CD14-positive monocyte (primary cell): Measurements from ENCODE around the gene CLDN22. TPM values are rescaled to one million over a fixed set of nuclear protein-coding genes. Genes with fewer than 3 reads are reported as not detected.
A peak's percentile ranks its signal among the peaks of the same experiment; 100 is the strongest.

ENCODE experiments used
- DNase-seq, 3 donors: peaks; one replicate each; pipeline ENCODE4 v3.0.0-alpha.2; 2011 to 2022
- H2AFZ ChIP-seq: 2 replicates; pipeline ENCODE4 v1.6.0; 2012; ENCODE audit warnings: mild to moderate bottlenecking, low read depth, low read length, inconsistent platforms; ENCODE audit not compliant: insufficient read depth, poor library complexity, severe bottlenecking
- H3K27ac ChIP-seq, 2 donors: 1 replicate in 1 of 2; 2 replicates in 1 of 2; pipeline ENCODE4 v1.5.1; 2012 to 2013; ENCODE audit warnings: low read length in 2 of 2, control low read depth in 1 of 2, inconsistent platforms in 1 of 2, low read depth in 1 of 2, mild to moderate bottlenecking in 1 of 2
- H3K27me3 ChIP-seq, 2 donors: one replicate each; pipeline versions ENCODE4 v1.6.0 to v1.6.1; 2011 to 2013; ENCODE audit warnings: low read length in 2 of 2; ENCODE audit not compliant: control insufficient read depth in 2 of 2, insufficient read depth in 2 of 2
- H3K36me3 ChIP-seq, 2 donors: replicated peaks in 1 of 2; 1 replicate in 1 of 2; 2 replicates in 1 of 2; pipeline versions ENCODE4 v1.5.1 to v1.6.1; 2012 to 2013; ENCODE audit warnings: low read length in 2 of 2, control low read depth in 1 of 2, inconsistent platforms in 1 of 2, mild to moderate bottlenecking in 1 of 2; ENCODE audit not compliant: insufficient read depth in 2 of 2, control insufficient read depth in 1 of 2
- H3K4me1 ChIP-seq, 2 donors: 1 replicate in 1 of 2; 2 replicates in 1 of 2; pipeline versions ENCODE4 v1.5.1 to v1.6.1; 2012 to 2013; ENCODE audit warnings: low read length in 2 of 2, control low read depth in 1 of 2, inconsistent platforms in 1 of 2, mild to moderate bottlenecking in 1 of 2, moderate library complexity in 1 of 2; ENCODE audit not compliant: insufficient read depth in 2 of 2, control insufficient read depth in 1 of 2
- H3K4me2 ChIP-seq: replicated peaks from 2 replicates; pipeline ENCODE3; 2012; ENCODE audit warnings: low read length, moderate library complexity, mild to moderate bottlenecking; ENCODE audit not compliant: poor library complexity, severe bottlenecking; ENCODE audit errors: extremely low read depth
- H3K4me3 ChIP-seq, 3 experiments: fragments of 200-600 bp in 1 of 3; sonication (generic) in 1 of 3; replicated peaks in 1 of 3; 1 replicate in 2 of 3; 2 replicates in 1 of 3; pipeline ENCODE4 v1.5.1; 2011 to 2013; ENCODE audit warnings: low read length in 3 of 3, mild to moderate bottlenecking in 3 of 3, control low read depth in 2 of 3, low read depth in 2 of 3, inconsistent platforms in 1 of 3, moderate library complexity in 1 of 3
- H3K79me2 ChIP-seq: 2 replicates; pipeline ENCODE4 v1.6.0; 2012; ENCODE audit warnings: mild to moderate bottlenecking, control low read depth, inconsistent platforms, low read length, moderate library complexity; ENCODE audit not compliant: insufficient read depth
- H3K9ac ChIP-seq: 2 replicates; pipeline ENCODE4 v1.6.0; 2017; ENCODE audit warnings: low read length, mild to moderate bottlenecking; ENCODE audit not compliant: insufficient read depth, poor library complexity, severe bottlenecking
- H3K9me3 ChIP-seq, 2 donors: replicated peaks in 1 of 2; 1 replicate in 1 of 2; 2 replicates in 1 of 2; pipeline versions ENCODE4 v1.5.1 to v1.6.1; 2012 to 2013; ENCODE audit warnings: low read length in 2 of 2, control low read depth in 1 of 2; ENCODE audit not compliant: control insufficient read depth in 1 of 2, insufficient read depth in 1 of 2
- H4K20me1 ChIP-seq: 2 replicates; pipeline ENCODE4 v1.6.0; 2012; ENCODE audit warnings: mild to moderate bottlenecking, low read length, control low read depth, moderate library complexity; ENCODE audit not compliant: insufficient read depth
- H3K27ac Mint-ChIP-seq, 7 donors: one replicate each; pipeline ENCODE4 v1.8.0; 2020; ENCODE audit warnings: mild to moderate bottlenecking in 7 of 7, mixed read lengths in 7 of 7, moderate library complexity in 6 of 7, inconsistent platforms in 2 of 7
- H3K27me3 Mint-ChIP-seq, 3 donors: one replicate each; pipeline ENCODE4 v1.8.0; 2021 to 2022; ENCODE audit warnings: low read depth in 3 of 3, mild to moderate bottlenecking in 3 of 3, mixed read lengths in 3 of 3, moderate library complexity in 3 of 3, inconsistent platforms in 1 of 3
- H3K36me3 Mint-ChIP-seq, 2 donors: one replicate each; pipeline ENCODE4 v1.8.0; 2020; ENCODE audit warnings: mixed read lengths in 2 of 2, inconsistent platforms in 1 of 2, mild to moderate bottlenecking in 1 of 2
- H3K4me1 Mint-ChIP-seq: one replicate; pipeline ENCODE4 v1.8.0; 2020; ENCODE audit warnings: mild to moderate bottlenecking, mixed read lengths
- H3K4me3 Mint-ChIP-seq, 2 donors: one replicate each; pipeline ENCODE4 v1.8.0; 2020; ENCODE audit warnings: mild to moderate bottlenecking in 2 of 2, mixed read lengths in 2 of 2, moderate library complexity in 1 of 2
- H3K9me3 Mint-ChIP-seq, 7 donors: one replicate each; pipeline ENCODE4 v1.8.0; 2020 to 2022; ENCODE audit warnings: mixed read lengths in 7 of 7, mild to moderate bottlenecking in 6 of 7, moderate library complexity in 6 of 7, inconsistent platforms in 2 of 7
- CTCF ChIP-seq: fragments of 200-600 bp; IDR thresholded peaks from one replicate; pipeline ENCODE4 v1.8.0; 2022; ENCODE audit warnings: antibody characterized with exemption, mild to moderate bottlenecking
- WGBS: methylation state at CpG from one replicate; pipeline ENCODE4 v1.1.5; 2013; ENCODE audit warnings: missing lambda C conversion rate; ENCODE audit not compliant: insufficient coverage; 5-methylcytosine and 5-hydroxymethylcytosine counted together
- intact Hi-C, 2 donors: fragments of 100-400 bp; cut with micrococcal nuclease; formaldehyde crosslinking; loops; one replicate each; pipeline versions ENCODE4 v1.15.0 to v1.15.1; 2023
- polyA plus RNA-seq, 3 donors: library from polyadenylated mRNA; depleted of rRNA in 1 of 3; unstranded in 2 of 3; stranded (reverse) in 1 of 3; fragments of 300-500 nt in 2 of 3; fragments of >200 nt in 1 of 3; fragmentation: Illumina TruSeq in 2 of 3; gene quantifications; 1 replicate in 2 of 3; 2 replicates in 1 of 3; pipeline ENCODE4 v1.2.3, GENCODE V29; 2012 to 2021

The CLDN22 gene
- polyA plus RNA-seq, 3 donors = not detected

GRCh38 chr4:183333202-183333601 lies 13.1 kb upstream of the CLDN22 start:
- Mint-ChIP-seq H3K27ac (no peak overlapping the region), H3K4me1 (peaks cover 2% of the 10 kb centered on the region), H3K4me3 (no peak overlapping the region), H3K9me3 (peaks cover 0 to 3% (median 0%) of the 10 kb centered on the region in 7 donors), H3K36me3 (no peaks in the 10 kb centered on the region), H3K27me3 (peaks cover 2 to 7% (median 6%) of the 10 kb centered on the region in 3 donors)
- H3K27me3 ChIP-seq = no peaks in the 10 kb centered on the region
- H3K36me3 ChIP-seq = no peaks in the 10 kb centered on the region
- no peak overlapping the region for H3K4me2 ChIP-seq
- no peak overlapping the region for H3K27ac ChIP-seq
- TF ChIP-seq CTCF = no peak
- no peak overlapping the region for H3K9ac ChIP-seq
- H3K9me3 ChIP-seq = no peaks in the 10 kb centered on the region
- H3K79me2 ChIP-seq = no peaks in the 10 kb centered on the region
- no peak for DNase-seq
- H4K20me1 ChIP-seq = no peaks in the 10 kb centered on the region
- 97% methylated on average over 8 of the region's 9 CpGs for WGBS
- no peaks in the 10 kb centered on the region for H3K4me1 ChIP-seq
- intact Hi-C loops = no loop called here
- H3K4me3 ChIP-seq = no peak overlapping the region
- H2AFZ ChIP-seq = no peak overlapping the region

GRCh38 chr4:183332447-183332846 lies 12.4 kb upstream of the CLDN22 start:
- Mint-ChIP-seq H3K4me3 (no peak overlapping the region), H3K36me3 (no peaks in the 10 kb centered on the region), H3K27me3 (peaks cover 2 to 7% (median 6%) of the 10 kb centered on the region in 3 donors), H3K9me3 (peaks cover 0 to 2% (median 0%) of the 10 kb centered on the region in 7 donors), H3K4me1 (peaks cover 2% of the 10 kb centered on the region), H3K27ac (peak overlapping the region in 1 of 7 donors; percentile 1)
- H3K9me3 ChIP-seq = no peaks in the 10 kb centered on the region
- no peaks in the 10 kb centered on the region for H3K36me3 ChIP-seq
- intact Hi-C loops = no loop called here
- no peak for DNase-seq
- no peak overlapping the region for H3K4me3 ChIP-seq
- 88% methylated on average over 6 of the region's 11 CpGs for WGBS
- H3K4me1 ChIP-seq = no peaks in the 10 kb centered on the region
- no peak overlapping the region for H3K9ac ChIP-seq
- H3K79me2 ChIP-seq = no peaks in the 10 kb centered on the region
- no peak overlapping the region for H3K27ac ChIP-seq
- no peaks in the 10 kb centered on the region for H4K20me1 ChIP-seq
- no peak overlapping the region for H2AFZ ChIP-seq
- no peak overlapping the region for H3K4me2 ChIP-seq
- H3K27me3 ChIP-seq = no peaks in the 10 kb centered on the region
- no peak for TF ChIP-seq CTCF
